HTR-8/SVneo (cell line): ENCODE results near the gene KRTAP20-4.

ENCODE experiments used
- DNase-seq: peaks from one replicate; pipeline ENCODE4 v3.0.0; 2011; ENCODE audit warnings: low spot score, mixed read lengths; ENCODE audit not compliant: insufficient read length
- FAIRE-seq: peaks from 2 replicates; lab custom pipeline; 2011; peaks lifted over from hg19 to GRCh38; lab: Jason Lieb, UNC

KRTAP20-4 gene

DNA sequence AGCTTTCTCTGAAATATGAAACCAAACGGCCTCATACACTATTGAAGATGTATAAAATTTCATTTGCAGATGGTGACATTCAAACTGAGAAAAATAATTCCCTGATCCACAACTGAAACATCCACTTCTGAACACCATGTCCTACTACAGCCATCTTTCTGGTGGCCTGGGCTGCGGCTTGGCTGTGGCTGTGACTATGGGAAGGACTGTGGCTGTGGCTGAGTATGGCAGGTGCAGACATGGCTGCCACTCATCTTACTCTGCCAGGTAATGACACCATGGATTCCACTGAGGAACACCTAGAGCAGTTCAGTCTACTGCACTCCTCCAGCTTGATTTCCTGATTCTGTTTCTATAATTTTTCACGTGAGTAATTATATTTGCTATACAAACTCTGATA lies at the start of gene KRTAP20-4:
Gene KRTAP20-4 (plus strand): TSS at position 106 of the 400 bp plus-strand sequence.
- FAIRE-seq (no peak), DNase-seq (no peak)

DNA sequence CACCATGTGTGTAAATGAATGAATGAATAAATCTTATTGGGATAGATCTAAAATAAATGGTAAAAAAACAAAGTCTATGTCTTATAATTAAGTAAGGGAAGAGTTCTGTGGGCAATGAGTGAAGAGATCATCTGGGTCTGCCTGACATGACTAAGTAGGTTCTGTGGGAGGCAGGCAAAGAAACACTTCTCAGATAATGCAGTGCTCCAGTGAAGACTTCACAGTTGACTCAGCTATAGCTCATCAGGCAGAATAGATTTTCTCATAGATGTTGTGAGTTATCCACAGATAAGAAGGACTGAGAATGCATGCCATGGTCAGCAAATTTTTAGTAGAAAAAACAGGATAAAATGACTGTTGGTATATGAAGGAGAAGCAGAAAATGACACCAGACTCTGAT lies 42.7 kb upstream of the KRTAP20-4 start:
- no peak for DNase-seq
- no peak for FAIRE-seq

DNA sequence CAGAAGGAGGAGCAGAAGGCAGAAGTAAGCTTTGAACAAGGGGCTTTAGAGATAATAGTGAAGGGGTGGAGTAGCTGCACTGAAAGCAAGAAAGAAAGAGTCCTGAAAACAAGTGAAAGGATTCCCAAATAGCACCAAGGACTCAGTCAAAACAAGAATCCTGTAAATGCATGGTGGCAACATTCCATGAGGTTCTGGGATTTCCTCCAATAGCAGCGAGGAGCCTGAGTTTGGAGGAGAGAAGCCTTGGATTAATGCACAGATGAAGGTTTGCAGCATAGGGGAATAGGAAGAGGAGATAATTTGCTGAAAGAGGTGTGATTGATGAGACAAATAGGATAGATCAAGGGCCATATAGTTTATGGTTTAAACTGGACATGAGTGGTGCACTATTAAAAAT lies 41.1 kb upstream of the KRTAP20-4 start:
- DNase-seq (no peak), FAIRE-seq (no peak)

DNA sequence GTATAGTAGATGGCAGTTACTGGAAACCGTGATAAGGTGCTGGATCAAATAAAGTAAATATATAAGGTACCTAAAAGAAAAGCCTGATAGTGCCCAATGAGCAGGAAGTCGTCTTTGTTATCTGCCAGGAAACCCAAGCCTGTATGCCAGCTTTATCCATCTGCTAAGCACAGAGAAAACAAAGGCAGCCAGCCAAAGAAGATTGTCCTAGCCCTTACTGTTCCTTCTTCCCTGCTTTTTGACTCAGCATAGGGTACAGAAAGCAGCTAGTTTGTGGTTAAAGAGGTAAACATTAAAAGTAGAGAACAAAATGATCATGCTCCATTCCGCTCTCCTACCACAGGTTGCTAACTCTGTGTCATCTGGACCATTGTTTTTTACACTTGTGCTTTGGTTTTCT lies 40.3 kb upstream of the KRTAP20-4 start:
- DNase-seq (no peak), FAIRE-seq (no peak)

DNA sequence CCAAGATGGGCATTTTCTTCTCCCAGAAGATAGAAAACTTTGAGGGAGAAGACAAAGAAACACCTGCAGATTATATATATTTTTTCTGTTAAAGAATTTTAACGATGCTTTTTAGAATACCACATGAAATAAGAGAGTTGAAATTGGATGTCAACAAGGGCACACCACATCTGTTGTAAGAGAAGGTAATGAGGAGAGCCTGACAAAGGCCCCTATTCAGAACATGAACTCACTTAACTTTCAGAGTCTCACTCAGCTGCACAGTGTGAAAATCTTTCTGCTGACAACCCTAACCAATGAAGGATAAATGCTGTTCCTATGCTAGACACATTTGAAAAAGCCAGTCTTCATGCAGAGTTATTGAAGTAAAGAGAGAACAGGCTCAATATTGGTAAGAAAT lies 37.6 kb upstream of the KRTAP20-4 start:
- DNase-seq: no peak
- no peak for FAIRE-seq

DNA sequence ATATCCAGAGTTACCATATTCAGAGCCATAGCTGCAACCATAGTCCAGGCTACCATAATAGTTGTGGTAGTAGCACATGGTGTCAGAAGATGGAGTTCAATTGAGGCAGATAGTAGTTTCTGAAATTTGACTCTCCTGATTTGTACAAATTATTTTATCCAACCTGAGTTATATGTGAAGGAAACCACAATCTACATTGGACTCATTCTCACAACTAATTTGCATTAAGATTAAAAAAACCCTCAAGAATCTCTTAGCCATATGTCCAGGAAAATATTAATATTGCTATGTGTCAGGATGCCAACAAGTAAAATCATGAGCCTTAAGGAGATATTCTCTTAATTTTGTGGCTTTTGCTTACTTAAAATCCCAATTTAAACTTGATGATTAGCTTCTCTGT lies 30.1 kb upstream of the KRTAP20-4 start, which contains the start of gene KRTAP22-2:
Gene KRTAP22-2 (minus strand): TSS at position 101 of the 400 bp plus-strand sequence.
- DNase-seq (no peak), FAIRE-seq (no peak)

DNA sequence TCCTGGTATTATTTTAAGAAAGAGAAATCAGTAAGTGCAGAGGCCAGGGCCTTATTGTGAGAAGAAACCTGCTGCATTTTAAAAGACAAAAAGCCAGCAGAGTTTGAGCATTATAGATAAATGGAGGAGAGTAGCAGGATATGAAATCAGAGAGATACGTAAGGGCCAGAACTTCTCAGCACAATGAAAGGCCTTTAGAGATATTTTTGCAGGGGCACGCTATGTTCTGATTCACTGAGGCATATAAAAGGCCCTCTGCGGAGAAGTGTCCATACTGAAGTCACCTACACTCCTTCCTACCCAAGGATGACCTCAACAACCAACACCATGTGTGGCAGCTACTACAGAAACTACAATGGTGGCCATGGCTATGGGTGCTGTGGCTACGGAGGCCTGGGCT lies 28.3 kb upstream of the KRTAP20-4 start, which contains the start of gene KRTAP6-3:
Gene KRTAP6-3 (plus strand): TSS at position 301 of the 400 bp plus-strand sequence. CDS start 6 bp downstream, at position 307.
- FAIRE-seq: no peak
- no peak for DNase-seq

DNA sequence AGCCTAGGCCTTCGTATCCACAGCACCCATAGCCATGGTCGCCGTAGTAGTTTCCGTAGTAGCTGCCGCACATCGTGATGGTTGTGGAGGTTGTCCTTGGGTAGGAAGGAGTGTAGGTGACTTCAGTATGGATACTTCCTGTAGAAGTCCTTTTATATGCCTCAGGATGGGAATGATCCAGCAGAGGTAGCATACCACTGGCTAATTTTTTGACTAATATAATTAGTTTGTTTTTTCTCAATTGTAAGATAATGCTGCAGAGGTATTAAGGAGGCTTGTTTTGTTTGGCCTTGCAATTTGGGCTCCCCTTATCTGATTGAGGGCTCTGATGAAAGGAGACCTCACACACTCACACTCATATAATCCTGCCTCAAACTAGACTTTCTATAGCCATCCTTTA lies 21.6 kb upstream of the KRTAP20-4 start, which contains the start of gene KRTAP6-2:
Gene KRTAP6-2 (minus strand): TSS at position 101 of the 400 bp plus-strand sequence. CDS start 28 bp downstream, at position 73.
- FAIRE-seq: no peak

DNA sequence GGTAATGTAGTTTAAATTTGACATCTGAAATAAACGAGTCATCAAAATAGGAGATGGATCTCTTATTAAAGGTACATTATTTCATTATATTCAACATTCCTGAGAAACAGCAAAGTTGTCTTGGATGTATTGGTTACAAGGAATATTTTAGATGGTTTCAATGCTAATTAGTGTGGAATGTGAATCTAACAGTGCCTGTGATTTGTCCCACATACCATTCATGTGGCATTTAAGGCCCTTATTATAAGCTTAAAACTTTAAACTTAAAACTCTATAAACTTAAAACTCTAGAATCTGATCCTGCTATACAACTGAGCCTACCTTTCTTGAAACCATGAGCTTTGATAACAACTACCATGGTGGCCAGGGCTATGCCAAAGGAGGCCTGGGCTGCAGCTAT lies 19.6 kb upstream of the KRTAP20-4 start, which contains the start of gene KRTAP22-1:
Gene KRTAP22-1 (plus strand): TSS at position 301 of the 400 bp plus-strand sequence.
- DNase-seq (no peak), FAIRE-seq (no peak)

More for the DNA sequence above, 21.6 kb upstream of the KRTAP20-4 start, which contains the start of gene KRTAP6-2:
- no peak for DNase-seq

DNA sequence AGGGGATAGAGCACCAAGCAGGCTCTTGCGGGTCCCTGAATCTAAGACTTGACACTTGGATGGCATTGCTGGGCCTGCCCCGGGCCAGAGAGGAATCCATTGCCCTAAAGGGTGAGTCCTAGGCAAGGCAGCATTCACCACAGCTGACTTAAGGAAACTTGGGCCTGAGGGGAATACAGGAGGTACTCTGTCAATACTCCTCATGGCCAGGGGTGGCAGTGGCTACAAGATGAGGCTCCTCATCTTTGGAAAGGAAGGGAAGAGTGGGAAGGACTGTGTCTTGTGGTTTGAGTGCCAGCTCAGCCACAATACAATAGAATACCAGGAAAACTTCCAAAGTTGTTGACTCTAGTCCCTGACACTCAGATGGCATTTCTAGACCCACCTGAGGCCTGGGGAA lies 14.5 kb upstream of the KRTAP20-4 start:
- no peak for FAIRE-seq

DNA sequence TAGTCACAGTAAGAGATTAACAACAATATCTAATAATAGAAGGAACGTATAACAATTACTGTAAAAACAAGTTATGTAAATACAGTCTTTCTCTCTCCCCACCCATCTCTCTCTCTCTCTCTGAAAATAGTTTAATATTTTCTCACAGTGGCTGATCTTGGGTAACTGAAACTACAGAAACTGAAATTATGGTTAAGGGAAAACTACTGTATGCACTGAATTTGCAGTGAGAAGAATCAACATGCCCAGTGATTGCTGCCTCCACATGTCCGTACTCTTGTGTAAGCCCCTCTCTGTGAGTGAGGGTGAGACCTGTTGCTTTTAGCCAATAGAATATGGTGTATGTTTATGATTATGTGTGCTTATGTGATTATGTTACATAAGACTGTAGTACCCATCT lies 8.3 kb upstream of the KRTAP20-4 start:
- DNase-seq (no peak), FAIRE-seq (no peak)

More for the DNA sequence above, 14.5 kb upstream of the KRTAP20-4 start:
- DNase-seq: no peak

DNA sequence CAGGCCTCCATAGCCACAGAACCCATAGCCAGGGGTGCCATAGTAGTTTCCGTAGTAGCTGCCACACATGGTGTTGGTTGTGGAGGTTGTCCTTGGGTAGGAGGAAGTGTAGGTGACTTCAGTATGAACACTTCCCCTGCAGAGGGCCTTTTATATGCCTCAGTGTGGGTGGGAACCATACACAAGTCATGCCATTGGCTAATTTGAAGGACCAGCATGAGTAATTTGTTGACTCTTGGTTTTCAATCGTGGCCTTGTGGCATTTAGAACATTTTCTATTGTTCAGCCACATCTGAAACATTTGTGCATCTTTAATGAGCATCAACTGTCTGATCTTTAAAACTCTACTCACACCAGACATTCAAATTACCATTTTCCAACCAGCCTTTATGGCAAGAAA lies 6.6 kb upstream of the KRTAP20-4 start, which contains the start of gene KRTAP6-1:
Gene KRTAP6-1 (minus strand): TSS at position 95 of the 400 bp plus-strand sequence. CDS start 26 bp downstream, at position 69.
- no peak for DNase-seq
- FAIRE-seq: no peak

DNA sequence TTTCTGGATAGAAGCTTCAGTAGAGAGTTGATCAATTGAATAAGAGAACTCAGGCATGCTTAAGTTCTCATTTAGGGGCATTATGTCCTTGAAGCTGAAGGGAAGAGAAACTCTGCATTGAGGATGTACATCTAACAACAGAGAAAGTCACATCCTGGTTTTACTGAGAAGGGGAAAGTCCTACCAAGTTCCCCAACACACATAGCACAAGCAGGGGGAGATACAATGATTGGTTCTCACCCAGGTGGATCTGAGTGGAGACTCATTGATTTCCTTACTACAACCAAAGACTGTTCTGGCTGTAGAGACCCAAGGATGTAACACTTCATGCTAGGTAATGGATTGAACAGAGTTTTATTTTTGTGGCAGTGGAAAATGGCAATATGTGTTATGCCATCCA lies 5.2 kb upstream of the KRTAP20-4 start:
- DNase-seq (no peak), FAIRE-seq (no peak)

DNA sequence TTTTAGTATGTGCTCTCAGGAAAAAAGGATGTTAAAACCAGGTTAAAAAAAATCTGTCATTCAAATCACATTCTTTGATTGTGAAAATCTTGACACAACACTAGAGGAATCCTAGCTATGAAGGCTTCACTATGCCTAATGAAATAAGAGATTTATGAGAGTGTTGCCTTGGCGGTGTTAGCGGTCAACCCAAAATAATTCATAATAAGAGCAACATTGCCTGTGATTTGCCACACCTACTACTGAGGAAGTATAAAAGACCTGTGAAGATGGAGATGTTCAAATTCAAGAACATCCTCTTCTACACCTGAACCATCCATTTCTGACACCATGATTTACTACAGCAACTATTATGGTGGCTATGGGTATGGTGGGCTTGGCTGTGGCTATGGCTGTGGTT lies 4.3 kb upstream of the KRTAP20-4 start, which contains the start of gene KRTAP20-1:
Gene KRTAP20-1 (plus strand): TSS at position 301 of the 400 bp plus-strand sequence. CDS start 30 bp downstream, at position 331.
- no peak for DNase-seq
- peak; percentile 23 for FAIRE-seq

DNA sequence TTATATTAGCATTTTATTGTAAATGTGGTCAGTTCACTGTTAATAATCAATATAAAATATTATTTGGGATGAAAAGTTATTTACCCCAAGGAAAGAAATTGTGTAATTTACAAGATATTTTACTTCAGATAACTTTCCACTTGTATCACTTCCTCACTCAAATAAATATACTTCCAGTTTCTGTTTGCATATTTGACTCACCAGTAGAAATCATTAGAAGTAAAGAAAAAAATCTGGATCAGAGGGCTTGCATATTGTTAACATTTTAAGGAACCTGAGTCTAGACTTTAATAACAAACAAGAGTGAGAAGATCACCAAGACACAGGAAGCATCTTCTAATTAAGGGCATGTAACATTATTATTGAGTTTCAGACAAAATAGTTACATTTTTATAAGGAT lies 347 bp upstream of the KRTAP20-4 start:
- no peak for DNase-seq
- no peak for FAIRE-seq

DNA sequence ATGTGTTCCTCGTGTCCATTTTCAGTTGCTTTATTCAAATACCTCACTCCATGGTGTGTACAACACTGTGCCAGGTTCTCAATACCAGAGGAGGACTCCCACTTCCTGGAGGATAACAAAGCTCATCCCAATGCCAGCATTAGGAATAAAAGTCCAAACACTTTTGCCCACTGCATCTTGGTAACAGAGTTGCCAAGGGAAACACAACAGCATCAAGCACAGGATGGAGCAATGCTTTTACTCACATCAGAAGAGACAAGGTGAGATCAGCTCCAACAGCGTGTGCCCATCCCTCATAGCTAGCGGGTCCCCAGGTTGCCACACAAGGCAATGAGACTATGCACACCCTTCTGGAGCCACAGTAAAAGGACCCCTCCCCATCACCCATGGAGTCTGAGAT lies 2.9 kb downstream of the KRTAP20-4 start:
- FAIRE-seq: no peak
- no peak for DNase-seq

DNA sequence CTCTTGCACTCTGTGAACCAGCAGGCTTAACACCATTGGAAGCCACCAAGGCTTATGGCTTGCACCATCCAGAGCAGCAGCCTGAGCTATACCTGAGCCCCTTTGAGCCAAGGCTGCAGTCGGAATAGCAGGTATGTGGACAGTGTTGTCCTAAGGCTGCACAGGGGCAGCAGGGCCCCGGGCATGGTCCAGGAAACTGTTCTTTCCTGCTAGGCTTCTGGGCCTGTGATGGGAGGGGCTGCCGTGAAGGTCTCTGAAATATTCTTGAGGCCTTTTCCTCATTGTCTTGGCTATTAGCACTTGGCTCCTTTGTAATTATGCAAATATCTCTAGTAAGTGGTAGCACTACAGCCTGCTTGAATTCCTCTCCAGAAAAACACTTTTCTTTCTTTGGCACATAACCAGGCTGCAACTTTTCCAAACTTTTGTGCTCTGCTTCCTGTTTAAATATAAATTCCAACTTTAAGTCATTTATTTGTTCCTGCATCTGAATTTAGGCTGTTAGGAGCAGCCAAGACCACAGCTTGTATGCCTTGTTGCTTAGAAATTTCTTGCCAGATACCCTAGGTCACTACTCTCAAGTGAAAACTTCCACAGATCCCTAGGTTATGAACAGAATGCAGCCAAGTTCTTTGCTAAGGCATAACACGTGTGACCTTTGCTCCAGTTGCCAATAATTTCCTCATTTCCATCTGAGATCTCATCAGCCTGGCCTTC lies 5.2 kb downstream of the KRTAP20-4 start:
- DNase-seq (no peak), FAIRE-seq (no peak)

DNA sequence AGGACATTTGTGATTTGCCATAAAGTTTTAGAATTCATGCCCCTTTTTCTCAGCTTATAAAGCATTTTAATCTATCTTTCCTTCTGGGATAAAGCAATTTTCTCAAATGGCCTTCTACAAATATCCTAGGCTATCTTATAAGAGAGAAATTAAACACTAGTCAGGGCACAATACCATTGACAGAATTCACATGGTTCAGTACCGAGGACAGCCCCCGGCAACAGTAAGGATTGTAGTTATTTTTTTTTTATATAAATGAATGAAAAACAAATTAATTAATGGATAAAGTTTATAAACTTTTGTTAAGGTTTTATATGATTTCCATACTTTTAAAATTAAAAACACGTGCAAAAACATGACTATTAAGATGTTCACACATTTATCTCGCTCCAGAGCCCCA lies 7.7 kb downstream of the KRTAP20-4 start:
- DNase-seq (no peak), FAIRE-seq (no peak)

DNA sequence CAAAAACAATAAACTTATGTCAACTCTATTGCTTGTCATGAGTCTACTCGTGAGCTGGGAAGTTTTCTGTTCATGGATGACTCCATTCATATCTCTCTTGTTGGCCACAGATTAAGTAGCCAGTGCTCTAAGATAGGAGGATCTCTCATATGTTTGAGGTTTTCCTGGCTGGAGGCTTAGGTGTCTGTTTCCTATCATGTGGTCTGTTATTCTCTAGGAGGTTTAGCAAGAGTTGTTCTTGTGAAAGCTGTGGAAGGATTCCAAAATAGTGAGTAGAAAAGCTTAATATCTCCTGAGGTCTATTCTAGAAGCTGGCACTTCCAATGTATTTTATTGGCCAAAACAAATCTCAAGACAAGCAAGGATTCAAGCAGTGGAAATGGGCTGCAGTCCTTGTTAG lies 8.8 kb downstream of the KRTAP20-4 start:
- FAIRE-seq: no peak

DNA sequence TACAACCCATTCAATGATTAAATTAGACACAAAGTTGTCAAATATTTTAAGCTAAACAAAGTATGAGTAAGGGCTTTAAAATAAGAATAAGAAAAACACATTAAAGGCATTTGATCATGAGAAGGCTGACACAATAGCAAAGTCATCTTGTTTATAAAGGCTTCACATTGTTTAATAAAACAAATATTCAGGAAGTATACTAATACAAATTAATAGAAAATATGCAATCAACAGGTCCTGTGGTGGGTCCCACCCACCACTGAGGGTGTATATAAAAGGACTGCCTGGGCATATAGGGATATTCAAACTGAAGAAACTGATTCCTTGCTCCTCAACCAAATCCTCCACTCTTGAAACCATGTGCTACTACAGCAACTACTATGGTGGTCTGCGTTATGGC lies 14.5 kb downstream of the KRTAP20-4 start, which contains the start of gene KRTAP20-2:
Gene KRTAP20-2 (plus strand): TSS at position 301 of the 400 bp plus-strand sequence. CDS start 58 bp downstream, at position 359.
- no peak for FAIRE-seq

More for the DNA sequence above, 8.8 kb downstream of the KRTAP20-4 start:
- DNase-seq: no peak

DNA sequence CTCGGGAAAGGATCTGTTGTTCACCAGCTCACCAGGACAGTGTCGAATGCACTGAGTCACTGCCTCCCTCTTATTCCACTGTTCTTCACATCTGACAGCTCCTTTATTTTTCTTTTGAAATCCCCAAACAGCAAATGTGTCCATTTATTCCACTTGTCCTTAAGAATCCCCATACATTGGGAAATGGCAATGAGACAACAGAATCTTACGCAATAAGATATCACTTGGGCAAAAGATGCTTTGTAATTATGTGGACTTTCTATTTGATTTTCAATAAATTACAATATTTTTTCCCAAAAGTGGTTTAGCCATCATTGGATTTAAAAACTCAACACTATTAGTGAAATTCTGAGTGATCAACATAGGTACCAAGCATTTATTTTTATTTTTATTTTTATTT lies 18.3 kb downstream of the KRTAP20-4 start:
- DNase-seq (no peak), FAIRE-seq (no peak)

More for the DNA sequence above, 14.5 kb downstream of the KRTAP20-4 start, which contains the start of gene KRTAP20-2:
- no peak for DNase-seq
